Retina (tissue), 1 donor: ENCODE measurements around the gene BCL2L1.

Source experiments
- DNase-seq: peaks from one replicate; pipeline ENCODE4 v3.0.0-alpha.2; 2016

BCL2L1 gene

DNA sequence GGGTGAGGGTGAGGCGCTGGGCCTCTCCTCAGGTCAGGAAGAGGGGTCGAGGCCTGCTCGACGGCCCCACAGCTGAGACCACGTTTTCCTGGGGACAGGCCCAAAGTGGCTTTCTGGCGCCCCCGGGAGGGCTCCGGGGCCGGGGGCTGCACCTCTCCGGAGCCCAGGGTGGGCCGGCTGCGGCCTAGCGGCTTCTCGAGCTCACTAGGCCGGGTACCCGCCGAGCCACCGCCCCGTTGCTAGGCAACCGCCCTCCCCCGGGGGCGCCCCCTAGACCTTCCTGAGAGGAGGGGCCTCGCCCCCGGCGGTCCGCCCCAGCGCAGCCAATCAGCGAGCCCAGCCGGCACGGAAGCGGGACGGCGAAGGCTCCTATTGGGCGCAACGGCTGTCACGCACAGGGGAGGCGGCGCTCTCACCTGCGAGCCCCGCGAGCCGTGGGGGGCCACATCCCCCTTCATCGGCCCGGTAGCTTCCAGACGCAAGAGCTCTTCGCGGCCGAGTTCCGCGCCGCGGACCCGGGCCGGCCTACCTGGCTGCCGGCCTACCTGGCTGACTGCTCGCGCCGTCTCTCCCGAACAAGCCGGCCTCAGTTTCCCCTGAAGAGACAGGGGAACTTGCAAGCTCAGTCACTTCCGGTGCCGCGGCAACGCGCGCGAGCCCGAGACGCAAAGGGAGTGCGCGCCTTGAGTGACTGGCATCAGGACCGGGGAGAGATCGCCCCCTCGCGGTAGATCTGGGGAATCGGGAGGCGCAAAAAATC lies 831 bp upstream of the BCL2L1 start:
- DNase-seq: peak; percentile 100

DNA sequence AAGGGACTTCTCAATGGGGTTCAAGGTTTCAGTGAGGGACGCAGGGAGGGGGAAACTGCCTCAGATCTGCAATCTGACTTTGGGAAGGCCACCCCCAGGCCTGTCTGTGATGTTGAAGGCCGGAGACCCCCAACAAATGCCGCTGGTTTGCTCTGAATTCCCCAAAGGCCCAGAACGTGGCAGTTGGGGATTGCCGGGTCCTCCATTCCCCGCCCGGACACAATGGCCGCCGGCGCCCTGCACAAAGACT lies 326 bp upstream of the BCL2L1 start:
- no peak for DNase-seq

DNA sequence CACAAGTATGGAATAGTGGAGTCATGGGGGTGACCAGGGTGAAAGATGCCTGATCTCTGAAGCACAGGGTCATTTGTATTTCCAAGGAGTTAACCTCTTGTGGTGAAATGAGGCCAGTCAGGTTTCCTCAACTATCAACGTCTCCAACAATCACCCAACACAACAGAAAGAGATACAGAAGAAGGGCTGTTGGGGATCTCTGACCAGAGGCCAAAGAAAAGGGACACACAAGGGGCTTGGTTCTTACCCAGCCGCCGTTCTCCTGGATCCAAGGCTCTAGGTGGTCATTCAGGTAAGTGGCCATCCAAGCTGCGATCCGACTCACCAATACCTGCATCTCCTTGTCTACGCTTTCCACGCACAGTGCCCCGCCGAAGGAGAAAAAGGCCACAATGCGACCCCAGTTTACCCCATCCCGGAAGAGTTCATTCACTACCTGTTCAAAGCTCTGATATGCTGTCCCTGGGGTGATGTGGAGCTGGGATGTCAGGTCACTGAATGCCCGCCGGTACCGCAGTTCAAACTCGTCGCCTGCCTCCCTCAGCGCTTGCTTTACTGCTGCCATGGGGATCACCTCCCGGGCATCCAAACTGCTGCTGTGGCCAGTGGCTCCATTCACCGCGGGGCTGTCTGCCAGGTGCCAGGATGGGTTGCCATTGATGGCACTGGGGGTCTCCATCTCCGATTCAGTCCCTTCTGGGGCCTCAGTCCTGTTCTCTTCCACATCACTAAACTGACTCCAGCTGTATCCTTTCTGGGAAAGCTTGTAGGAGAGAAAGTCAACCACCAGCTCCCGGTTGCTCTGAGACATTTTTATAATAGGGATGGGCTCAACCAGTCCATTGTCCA lies 1.0 kb downstream of the BCL2L1 start:
- DNase-seq: peak; percentile 46

DNA sequence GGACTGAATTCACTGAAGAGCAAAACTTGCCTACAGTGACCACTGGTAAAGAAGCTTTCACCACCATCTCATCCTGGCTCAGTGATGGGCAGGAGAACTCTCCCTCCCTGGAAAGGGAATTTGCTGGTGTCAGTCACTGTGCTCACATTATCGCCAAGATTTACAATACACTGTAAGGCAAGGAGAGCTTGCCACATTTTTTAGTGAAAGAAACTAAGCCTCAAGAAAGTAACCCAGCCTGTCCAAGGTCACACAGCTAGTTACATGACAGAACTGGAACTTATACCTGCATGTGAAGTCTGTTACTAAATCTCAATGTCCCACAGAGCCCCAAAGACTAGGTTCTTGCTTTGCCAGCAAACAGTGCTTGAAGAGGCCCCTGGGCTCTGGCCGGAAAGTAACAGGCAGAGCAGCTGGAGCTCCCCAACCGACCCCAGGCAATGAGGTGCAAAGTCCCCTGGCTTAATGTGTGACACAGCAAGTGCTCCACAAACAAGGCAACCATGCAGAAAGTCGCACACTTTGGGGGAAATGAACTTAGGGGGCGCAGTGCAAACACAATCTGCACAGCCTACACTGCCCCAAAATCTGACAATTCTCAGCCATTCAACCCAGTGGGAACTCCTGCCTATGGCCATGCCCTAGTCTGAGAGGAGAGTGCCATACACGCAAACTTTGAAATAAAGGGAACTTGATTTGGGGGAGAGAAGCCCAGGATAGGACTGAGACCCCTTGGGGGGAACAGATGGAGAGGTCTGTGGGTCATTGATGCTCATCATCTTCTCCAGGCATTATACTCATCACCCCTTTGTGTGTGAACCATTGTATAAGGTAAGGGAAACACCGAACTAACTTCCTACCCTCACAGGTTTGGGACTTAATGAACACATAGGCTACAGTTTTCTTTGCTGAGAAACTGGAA lies 1.9 kb downstream of the BCL2L1 start:
- peak; percentile 31 for DNase-seq

DNA sequence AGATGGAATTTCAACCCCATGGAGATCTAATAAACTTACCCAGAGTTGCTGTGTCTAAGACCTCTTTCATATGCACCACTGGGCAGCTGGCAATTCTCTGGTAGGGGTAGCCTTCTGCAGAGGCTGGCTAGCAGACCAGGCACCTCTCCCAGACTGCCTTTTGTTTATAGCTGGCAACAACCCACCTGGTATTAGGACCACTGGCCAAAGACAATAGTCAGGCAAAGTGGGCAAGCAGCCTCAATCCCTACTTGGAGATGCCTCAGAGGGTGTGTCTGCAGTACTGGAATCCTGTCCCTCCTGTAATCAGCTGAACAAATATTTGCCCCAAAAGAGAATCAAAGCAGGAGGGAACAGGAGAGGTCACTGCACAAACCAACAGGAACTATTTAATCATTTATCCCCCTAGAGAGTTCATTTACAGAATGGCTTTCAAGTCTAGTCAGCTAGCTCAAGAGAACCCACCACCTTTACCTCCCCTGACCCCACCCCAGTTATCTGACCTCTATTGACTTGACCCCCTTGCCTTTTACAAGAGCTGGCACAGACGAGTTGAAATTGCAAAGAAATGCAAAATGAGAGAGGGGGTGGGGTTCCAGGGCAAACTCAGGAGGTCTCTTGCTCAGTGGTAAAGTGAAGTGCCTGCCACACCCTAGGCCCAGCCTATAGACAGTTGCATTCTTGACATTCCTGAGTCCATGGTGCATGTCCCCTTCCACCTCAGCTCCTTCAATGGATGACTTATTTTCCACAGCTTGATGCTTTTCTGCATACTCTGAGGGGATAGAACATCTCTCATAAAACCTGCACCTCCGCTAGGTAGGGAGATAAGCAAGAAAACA lies 2.8 kb downstream of the BCL2L1 start:
- DNase-seq: no peak

DNA sequence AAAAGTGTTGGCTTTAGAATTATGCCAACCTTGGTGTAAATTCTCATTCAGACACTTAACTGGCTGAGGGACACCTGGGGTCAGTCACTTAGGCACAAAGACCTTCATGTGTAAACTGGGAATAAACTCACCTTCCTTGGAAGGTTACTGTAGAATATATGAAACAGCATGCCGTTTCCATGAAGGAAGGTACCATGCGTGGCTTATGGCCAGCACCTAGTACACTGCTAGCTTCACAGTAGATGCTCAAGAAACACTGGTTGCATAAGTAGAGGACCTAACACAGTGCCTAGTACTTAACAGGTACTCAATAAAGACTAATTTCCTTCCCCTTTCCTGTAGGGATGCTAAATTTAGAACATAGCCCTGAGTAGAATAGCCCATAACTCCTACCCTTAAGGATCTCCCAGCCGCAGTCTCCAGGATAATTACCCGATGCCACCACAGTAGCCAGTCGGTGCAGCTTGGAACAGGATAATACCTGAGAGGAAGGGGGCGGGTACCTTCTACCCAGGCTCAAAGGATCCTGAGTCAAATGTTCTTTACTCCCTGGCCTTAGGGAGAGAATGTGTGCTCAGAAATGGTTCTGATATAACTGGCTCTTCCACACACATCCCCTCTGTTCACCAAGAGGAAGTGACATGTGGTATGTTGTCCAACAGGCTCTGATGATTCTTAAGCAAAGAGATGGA lies 3.6 kb downstream of the BCL2L1 start:
- no peak for DNase-seq

DNA sequence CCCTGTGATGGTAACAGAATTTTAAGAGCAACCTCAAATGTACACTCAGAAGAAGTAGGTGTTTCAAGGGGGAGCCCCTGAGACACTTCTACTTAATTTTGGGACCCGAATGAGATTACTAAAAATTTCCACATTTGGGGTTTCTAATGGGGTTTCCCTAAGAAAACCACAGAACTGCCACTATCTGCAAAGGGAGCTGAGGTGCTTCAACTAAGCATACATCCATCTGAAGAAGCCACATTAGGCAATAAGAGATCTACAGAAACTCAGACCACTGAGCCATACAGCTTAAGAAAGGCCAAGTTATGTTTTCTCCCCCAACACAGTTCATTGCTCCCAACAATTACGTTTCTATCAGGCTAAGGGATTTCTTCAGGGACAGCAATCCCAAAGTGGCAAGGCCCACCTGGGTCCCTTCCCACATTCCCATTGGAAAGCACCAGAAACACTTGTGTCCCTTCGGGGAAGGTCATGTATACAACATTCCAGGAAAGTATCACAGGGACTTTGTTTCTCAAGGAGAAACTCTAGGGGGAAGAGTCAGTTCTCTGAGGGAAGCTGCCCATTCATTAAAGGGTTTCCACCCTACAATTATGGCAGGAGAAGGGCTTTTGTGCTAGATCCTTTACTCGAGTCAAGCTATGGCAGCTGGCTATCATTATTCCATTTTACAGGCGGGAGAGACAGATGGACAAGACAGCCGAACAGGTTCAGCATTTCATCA lies 5.0 kb downstream of the BCL2L1 start:
- no peak for DNase-seq

DNA sequence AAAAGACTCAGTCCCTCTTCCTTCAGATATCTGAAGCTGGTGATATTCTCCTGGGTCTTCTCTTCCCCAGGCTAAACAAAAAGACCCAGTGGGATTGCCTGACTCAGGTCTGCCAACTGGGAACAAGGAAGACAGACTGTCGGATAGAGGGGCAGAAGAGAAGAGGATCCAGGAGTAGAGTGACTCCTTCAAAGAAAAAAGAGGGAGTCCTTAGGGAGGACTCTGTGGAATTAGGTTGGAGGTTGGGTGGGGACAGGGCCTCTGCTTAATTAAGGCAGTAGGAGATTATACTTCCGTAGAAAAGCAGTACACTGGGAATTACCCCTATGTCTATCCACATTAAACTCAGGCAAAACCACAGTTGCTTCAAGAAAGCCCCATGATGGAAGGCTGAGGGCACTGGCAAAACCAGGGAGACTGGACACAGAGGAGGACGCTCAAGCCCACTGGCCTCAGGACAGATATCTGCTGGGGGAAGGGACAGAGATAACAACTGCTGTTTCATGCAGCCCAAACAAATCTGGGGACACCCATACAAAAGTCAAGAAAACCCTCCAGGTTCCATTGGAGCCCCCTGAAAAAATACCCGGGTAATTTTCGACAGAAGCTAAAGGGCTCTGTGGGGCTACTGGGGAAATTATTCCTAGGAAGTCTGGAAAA lies 5.7 kb downstream of the BCL2L1 start:
- no peak for DNase-seq

DNA sequence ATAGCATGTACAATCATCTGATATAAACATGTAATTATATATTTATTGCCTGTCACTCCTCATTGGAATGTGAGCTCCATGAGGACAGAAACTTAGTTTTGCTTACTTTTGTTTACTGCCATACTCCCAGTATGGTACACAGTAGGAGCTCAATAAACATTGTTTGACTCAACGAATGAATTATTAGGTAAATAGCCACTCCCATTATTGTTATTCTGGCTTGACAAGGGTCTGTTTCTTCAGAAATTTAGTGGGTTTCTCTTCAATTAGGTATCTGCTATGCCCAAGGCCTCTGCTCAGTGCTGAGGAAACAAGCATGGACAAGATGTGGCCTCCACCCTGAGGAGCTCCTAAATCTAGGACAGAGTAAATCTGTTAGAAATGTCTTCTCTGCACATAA lies 6.3 kb downstream of the BCL2L1 start:
- no peak for DNase-seq

DNA sequence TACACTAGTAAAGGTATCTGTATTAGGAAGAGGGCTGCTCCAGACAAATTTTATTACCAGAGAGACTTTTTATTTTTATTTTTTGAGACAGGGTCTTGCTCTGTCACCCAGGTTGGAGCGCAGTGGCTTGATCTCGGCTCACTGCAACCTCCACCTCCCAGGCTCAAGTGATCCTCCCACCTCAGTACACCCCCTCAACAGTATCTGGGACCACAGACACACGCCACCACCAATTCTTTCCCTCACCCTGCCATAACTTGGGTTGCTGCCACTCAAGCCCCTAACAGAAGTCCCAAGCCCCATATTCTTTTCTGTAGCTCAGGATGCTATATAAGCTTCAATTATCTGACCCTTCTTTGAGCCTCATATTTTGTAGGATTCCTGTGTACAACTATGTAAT lies 6.9 kb downstream of the BCL2L1 start:
- no peak for DNase-seq

DNA sequence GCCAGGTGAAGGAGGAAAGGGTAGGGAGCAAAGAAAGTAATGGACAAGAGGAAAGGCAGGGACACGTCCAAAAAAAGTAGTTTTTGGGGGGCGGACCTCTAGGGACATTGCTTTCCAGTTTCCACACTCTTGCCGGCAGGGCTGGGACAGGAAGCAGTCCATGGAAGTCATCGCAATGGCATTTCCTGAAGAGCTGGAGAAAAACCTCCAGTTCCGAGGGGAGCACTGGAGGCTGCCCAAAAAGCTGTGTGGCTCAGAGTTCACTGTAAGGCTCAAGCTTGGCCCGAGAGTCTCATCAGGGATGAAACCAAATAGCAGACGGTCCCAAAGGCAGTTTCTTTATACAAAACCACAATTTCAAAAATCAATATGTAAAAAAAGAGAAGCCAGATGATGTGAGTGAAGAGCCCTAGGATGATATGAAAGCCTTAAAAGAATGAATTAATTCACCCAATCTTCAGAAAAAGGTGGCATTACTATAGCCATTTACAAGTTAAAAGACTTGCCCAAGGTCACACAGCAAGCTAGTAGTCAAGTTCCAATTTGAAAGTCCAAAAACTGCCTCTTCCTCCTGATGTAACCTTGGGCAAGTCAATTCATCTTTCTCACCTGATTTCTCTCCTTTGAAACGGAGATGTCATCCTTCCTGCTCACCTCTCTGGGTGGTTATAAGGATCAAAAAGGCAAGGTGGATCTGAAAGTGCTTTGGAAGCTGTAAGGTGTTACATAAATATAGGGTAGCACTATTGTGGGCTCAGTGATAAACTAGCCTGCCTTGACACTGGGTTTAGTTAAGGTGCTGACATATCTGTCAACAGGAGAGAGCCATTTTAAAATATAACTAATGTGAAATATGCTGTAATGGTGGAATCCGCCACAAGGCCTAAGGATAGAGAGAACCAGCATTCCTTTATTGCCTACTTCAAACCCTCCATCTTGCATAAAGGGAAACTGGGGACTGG lies 9.1 kb downstream of the BCL2L1 start:
- DNase-seq: no peak

DNA sequence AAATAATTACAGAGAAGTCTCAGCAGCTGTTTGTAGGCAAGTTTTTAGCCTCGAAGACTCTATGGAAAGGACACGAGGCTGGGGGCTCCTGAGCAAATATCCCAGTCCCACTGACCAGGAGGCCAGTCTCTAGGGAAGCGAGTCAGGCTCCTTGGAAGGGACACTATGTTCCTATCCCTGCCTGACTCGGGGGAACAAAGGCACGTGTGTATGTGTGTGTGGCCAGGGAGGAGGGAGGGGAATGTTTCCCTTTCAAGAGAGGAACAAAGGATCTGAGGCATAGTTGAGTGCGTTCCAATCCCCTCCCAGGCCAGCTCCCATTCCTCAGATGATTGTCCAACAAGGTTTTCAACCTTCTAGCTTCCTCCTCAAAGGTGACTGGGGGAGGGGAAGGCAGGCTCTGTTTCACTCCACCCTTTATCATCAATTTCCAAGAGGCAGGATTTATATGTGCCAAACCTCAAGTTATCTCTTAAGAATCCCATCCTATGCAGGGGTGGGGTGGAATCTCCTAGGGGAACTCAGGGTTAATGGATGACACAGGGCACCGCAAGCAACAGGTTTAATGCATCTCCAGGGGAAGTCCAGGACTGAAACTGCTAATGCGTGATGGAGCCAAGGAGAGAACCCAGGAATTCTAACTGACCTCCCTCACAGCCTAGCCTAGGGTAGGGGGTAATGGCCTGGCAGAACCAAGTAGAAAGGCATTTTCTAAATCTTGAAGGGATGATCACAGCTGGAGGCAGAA lies 9.9 kb downstream of the BCL2L1 start:
- DNase-seq: peak; percentile 57

DNA sequence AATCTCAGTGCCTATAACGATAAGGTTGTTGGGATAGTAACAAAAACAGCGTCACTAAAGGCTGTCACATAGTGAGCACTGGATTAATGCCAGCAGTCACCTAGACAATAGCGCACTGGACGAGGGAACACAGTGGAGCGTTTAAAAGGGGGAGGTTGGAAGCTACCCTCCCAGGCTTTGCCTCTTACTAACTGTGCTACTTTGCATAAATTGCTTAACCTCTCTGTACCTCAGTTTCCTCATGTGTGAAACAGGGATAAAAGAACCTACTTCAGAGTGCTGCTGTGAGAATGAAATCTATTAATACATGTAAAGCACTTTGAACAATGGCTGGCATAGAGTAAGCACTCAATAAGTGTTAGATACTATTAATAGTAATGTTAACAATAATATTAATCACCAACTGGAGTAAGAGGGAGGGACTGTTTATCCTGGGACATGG lies 10.5 kb downstream of the BCL2L1 start:
- DNase-seq: no peak

DNA sequence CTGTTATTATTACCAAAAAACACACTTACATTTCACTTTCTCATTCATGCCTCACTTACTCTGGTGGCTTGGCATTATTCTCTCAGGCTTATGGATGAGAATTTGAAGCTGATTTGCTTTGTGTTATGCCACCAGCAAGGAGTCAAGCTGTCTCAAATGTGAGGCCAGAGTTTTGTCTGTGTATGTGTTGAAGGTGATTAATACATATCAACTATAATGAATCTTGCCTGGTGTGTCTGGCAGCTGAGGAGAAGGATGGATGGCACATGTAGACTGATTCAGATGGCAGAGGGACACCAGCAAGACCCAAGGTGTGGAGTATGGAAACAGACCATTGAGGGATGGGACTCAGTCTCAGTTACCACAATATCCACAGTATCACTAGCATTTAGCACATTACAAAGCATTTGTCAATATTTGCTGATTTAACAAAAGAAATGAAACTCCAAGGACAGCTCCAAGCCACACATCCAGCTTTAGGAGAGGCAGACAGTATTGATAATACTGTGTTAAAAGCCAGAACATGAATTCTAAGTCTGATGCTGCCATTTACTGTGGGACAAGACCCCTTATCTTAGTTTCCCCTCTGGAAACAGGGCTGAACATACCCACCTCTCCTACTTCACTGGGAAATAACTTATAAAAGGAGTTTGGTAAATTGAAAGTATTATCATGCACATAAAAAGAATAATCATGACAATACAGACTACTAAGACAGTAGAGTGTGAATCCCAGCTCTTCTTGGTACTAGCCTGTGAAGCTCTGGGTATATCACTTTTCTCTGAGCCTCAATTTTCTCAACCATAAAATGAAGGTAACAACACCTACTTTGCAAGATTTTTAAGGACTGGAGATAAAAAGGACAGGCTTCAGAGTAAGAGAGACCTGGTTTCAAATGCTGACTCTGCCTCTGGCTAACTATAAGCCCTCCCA lies 11.2 kb downstream of the BCL2L1 start:
- DNase-seq: no peak

DNA sequence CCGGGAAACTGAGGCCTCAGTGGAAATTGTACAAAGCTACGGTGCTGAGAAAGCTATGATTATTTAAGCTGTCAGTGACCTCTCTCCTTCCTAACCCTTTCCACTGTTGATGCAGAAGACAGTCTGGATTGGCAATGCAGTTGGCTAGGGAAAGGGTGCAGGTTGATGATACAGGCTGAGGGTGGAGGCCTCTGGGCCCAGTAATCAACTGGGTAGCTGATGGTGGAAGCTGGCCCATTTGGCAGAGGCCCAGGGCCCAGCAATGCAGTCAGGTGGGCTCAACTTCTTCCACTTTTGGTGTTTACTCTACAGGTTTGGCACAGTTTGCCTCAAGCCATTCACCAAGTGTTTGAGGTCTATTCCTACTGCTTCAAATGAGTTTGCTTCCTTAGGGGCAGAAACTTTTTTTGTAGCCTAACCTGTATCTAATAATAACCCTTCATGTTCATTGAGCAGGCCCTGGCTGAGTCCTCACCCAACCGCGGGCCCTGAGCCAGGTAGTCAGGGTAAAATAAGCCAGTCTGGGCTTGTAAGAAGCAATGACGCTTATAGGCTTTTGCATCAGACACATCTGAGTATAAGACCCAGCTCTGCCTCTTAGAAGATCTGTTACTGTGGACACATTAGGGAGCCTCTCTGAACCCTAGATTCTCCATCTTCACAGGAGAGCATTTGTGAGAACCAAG lies 12.1 kb downstream of the BCL2L1 start:
- DNase-seq: no peak

DNA sequence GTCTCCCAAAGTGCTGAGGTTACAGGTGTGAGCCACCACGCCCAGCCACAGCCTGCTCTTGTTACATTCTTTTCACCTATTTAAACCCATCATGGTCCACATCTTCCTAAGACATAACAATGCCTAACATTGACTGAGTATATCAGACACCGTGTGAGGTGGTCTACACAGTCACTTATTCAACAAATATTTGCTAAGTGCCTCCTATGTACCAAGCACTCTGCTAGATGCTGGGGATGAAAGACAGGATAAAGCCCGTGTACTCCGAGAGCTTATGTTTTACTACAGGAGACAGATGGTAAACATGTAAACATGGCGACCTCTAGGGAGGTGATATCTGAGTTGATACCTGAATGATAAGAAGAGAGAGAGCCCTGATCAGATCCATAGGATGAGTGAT lies 12.7 kb downstream of the BCL2L1 start:
- DNase-seq: no peak
